Measurements from ENCODE around the gene EXOSC9.

The EXOSC9 gene

GRCh38 chr4:121792966-121793365, 8.2 kb upstream of the EXOSC9 start:
- Histone ChIP-seq H3K9me3 (ENCODE audit: low read length) (no peaks in the 10 kb centered on the region), H4K20me1 (ENCODE audit: insufficient read depth, low read length) (no peaks in the 10 kb centered on the region), H3F3A (ENCODE audit: insufficient read depth, low read length) (no peaks in the 10 kb centered on the region), H3K27me3 (ENCODE audit: insufficient read depth, low read length) (no peaks in the 10 kb centered on the region), H3K27ac (ENCODE audit: low read depth, low read length, poor library complexity, severe bottlenecking) (no peak overlapping the region), H3K9ac (ENCODE audit: low read length) (no peak overlapping the region), H3K9me2 (ENCODE audit: low read depth, low read length) (no peaks in the 10 kb centered on the region), H3K4me1 (ENCODE audit: insufficient read depth, low read length, severe bottlenecking) (peaks cover 7% of the 10 kb centered on the region), H3K4me3 (ENCODE audit: low read depth, low read length, poor library complexity, severe bottlenecking) (no peak overlapping the region), H3K79me2 (ENCODE audit: insufficient read depth, low read length) (no peaks in the 10 kb centered on the region), H2AFZ (ENCODE audit: low read length) (no peak overlapping the region), H3K36me3 (ENCODE audit: insufficient read depth, low read length) (no peaks in the 10 kb centered on the region), H3K4me2 (ENCODE audit: low read length) (no peak overlapping the region)
- TF ChIP-seq CTCF (IDR thresholded peaks at IDR 0.05; ENCODE audit: low read length) (no peak), EZH2 (IDR thresholded peaks at IDR 0.05; ENCODE audit: borderline replicate concordance, low read length) (no peak)

GRCh38 chr4:121794505-121795188, 6.5 kb upstream of the EXOSC9 start:
- Histone ChIP-seq H2AFZ (ENCODE audit: low read length) (no peak overlapping the region), H3K27me3 (ENCODE audit: insufficient read depth, low read length) (no peaks in the 10 kb centered on the region), H3F3A (ENCODE audit: insufficient read depth, low read length) (no peaks in the 10 kb centered on the region), H3K27ac (ENCODE audit: low read depth, low read length, poor library complexity, severe bottlenecking) (no peak overlapping the region), H3K4me3 (ENCODE audit: low read depth, low read length, poor library complexity, severe bottlenecking) (no peak overlapping the region), H3K79me2 (ENCODE audit: insufficient read depth, low read length) (no peaks in the 10 kb centered on the region), H3K9me3 (ENCODE audit: low read length) (no peaks in the 10 kb centered on the region), H3K36me3 (ENCODE audit: insufficient read depth, low read length) (no peaks in the 10 kb centered on the region), H3K4me2 (ENCODE audit: low read length) (no peak overlapping the region), H3K9me2 (ENCODE audit: low read depth, low read length) (no peaks in the 10 kb centered on the region), H3K9ac (ENCODE audit: low read length) (no peak overlapping the region), H3K4me1 (ENCODE audit: insufficient read depth, low read length, severe bottlenecking) (peaks cover 7% of the 10 kb centered on the region), H4K20me1 (ENCODE audit: insufficient read depth, low read length) (no peaks in the 10 kb centered on the region)
- TF ChIP-seq EZH2 (IDR thresholded peaks at IDR 0.05; ENCODE audit: borderline replicate concordance, low read length) (no peak), CTCF (IDR thresholded peaks at IDR 0.05; ENCODE audit: low read length) (no peak)

GRCh38 chr4:121796283-121796682, 4.8 kb upstream of the EXOSC9 start:
- Histone ChIP-seq H4K20me1 (ENCODE audit: insufficient read depth, low read length) (no peaks in the 10 kb centered on the region), H3K9me3 (ENCODE audit: low read length) (no peaks in the 10 kb centered on the region), H3K9me2 (ENCODE audit: low read depth, low read length) (no peaks in the 10 kb centered on the region), H3K79me2 (ENCODE audit: insufficient read depth, low read length) (peaks cover under 1% of the 10 kb centered on the region), H3K27me3 (ENCODE audit: insufficient read depth, low read length) (no peaks in the 10 kb centered on the region), H3F3A (ENCODE audit: insufficient read depth, low read length) (no peaks in the 10 kb centered on the region), H3K4me1 (ENCODE audit: insufficient read depth, low read length, severe bottlenecking) (peaks cover 17% of the 10 kb centered on the region), H3K9ac (ENCODE audit: low read length) (no peak overlapping the region), H3K36me3 (ENCODE audit: insufficient read depth, low read length) (no peaks in the 10 kb centered on the region), H3K27ac (ENCODE audit: low read depth, low read length, poor library complexity, severe bottlenecking) (no peak overlapping the region), H2AFZ (ENCODE audit: low read length) (no peak overlapping the region), H3K4me3 (ENCODE audit: low read depth, low read length, poor library complexity, severe bottlenecking) (no peak overlapping the region), H3K4me2 (ENCODE audit: low read length) (no peak overlapping the region)
- TF ChIP-seq EZH2 (IDR thresholded peaks at IDR 0.05; ENCODE audit: borderline replicate concordance, low read length) = no peak
- no peak for TF ChIP-seq CTCF (IDR thresholded peaks at IDR 0.05; ENCODE audit: low read length)

Measured in OCI-LY1 (cell line).